ENCODE results near the gene TFCP2L1. TPM values are rescaled to one million over a fixed set of nuclear protein-coding genes. Genes with fewer than 3 reads are reported as not detected.
"Not testable (repeated sequence)": the region's sequence is repeated elsewhere in the genome, so short reads cannot be mapped to it uniquely, and the experiment has no call there.

The TFCP2L1 gene
- total RNA-seq, 1 donor from 2014 or later: 5.8 TPM

DNA sequence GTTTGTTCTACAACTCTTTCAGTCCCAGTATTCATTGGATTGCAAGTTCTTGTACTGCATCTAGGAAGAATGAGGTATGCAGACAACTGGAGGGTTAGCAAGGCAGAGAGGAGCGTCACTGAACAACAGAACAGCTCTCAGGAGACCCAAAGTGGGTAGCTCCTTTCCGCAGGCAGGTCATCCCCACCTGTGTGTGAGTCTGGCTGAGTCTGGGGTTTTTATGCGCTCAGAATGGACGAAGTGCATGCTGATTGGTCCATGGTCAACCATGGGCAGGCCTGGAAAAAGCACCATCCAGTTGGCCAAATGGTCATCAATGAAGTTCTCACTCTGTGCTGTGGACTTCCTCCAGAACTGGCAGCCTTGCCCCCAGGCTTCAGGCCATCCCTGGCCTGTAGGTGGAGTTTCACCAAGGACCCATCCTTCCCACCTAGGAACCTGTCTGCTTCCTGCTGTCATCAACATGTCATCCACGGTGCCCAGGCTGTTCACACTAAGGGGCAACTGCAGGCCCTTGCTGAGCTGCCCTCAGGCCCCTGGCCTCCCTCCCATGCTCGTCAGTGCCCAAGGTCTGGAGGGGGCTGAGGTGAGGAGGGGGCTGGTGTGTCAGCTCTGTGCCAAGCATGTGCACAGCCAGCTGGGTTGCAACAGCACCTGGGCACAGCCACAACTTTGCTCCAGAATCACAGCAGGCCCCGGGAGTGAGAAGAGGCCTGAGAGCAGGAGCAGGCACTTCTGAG, 11.1 kb upstream of the TFCP2L1 start:
- DNase-seq: no peak

DNA sequence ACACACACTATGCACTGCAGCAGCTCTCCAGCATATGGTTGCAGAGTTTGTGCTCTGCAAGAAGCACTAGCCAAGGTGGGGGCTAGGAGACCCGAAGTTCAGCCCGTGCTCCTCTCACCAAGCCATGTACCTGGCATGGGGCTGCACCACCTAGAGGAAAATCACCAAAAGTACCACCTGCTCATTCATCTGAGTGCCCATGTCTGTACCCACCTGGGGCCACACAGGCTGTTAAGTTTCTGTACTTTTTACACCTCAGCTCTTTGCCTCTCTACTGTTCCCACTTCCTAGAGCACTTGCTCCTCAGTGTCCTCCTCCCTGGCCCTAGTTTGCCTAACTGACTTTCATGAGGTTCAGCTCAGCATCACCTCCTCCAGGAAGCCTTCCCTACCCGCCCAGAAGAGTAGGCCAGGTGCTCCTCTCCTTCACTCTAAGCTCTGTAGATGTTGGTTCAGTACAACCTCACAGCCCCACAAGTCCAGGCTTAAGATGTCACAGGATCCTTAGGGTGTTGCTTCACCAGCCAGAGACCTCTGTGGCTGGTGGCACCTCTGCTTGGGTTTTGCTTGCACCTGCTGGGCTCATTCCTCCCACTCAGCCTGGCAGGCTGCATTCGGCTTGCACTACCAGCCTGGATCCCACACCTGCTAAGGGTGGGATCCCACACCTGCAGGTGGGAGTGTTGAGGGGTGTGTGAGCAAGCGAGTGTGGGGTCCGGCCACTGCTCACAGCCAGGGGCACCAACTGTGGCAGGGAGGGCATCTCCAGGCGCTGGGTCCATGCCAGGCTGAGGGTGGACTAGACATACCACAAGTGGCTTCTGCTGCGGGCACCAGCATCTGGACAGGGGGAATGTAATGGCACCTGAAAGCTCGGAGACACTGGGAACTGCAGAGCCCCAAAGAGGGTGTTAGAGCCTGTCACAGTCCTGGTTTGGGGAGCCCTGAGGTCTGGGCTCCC, 10.2 kb upstream of the TFCP2L1 start:
- no peak for DNase-seq

DNA sequence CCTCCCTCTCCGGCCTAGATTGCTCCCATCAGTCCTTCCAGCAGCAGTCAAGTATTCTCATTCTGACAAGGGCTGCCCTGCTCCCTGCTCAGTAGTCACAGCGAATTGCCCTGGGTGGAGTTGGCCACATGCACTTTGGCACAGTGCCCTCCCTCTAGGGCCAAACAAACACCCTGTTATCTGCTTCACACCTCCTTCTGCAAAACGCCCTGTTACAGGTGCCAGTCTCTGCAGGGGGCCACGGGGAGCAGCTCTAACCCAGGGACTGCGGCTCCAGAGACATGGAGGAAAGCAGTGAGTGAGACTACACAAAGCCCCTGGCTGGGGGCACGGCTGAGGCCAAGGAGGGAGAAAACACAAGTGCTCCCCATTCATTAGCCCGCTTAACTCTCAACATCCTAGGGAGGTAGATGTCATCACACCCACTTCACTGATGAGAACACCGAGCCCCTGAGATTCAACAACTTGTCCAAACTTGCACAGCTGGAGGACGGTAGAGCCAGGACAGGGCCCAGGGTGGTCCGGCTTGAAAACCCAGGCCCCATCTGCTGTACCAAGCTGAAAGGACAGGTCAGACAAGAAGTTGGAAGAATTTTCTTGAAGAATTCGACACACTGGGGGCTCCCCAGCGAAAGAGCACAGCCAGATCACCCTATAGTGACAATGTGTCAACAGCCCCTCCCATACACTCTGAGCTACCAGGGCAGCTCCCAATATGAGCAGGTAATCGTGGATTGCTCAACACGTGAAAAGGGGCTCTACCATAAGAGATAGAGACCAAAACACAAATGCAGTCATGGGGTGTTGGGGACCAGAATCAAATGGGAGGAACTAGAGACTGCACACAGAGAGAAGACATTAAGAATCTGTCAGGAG, 8.7 kb upstream of the TFCP2L1 start:
- DNase-seq: no peak

DNA sequence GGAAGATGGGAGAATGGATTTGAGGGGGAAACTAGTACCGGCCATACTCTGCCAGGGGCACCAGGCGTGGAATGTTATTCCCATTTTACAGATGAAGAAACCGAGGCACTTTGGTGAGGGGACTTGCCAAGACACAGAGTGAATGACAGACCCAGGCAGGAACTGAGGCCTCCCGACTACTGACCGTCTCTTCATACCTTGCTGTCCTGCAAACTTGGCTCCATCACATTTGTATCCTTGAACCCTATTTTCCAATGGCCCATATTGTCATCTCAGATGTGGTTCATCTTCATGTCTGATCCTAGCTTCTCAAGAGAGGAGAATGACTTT, 6.2 kb upstream of the TFCP2L1 start:
- no peak for DNase-seq

DNA sequence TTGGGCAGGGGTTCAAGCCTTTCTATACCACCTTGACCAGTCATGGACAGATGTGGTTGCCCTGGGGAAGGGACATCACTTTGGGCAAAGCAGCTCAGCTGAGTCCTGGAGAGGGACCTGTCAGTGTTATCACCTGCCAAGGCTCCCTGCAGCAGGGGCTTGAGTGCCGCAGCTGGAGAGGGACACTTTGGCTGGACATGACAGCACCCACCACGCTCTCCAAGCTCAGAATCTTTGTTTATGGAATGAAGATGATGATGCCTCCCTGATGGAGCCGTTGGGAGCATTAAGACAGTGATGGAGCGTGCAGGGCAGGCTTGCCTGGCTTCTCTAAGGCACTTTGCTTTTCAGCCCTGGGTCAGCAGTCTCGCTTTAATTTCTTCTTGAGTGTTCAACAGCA, 4.3 kb upstream of the TFCP2L1 start:
- no peak for DNase-seq

DNA sequence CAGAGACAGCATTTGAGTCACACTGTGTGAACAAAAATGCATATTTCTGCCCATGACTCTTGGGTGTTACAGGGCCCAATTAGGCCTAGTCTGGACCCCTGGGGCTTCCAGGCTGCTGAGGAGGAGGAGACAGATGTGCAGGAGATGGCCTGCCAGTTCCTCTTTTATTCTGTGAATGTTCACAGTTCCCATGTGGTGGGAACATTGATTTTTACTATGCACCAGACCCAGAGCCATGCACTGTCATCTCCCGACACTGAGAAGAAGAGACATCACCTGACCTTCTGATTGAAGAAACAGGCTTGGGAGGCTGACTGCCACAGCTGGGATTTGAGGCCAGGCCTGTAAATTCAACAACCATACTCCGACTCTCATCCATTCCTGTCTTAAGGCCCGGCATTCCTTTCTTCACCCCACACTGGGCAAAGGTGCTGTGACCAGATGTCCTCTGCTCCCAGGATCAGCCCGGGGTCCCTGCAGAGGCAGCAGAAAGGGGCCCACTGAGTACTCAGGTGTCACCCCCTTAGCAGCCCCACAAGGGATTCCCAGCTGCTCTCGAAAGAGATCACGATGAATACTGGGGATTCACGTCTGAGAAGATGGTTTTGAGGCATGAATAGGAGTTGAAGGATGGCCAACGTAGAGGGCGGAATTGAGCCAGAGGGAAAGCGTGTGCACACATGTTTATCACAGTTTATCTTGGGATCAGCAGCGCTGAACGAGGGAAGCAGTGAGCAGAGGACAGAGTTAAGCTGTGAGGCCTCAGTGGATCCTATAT, 3.6 kb upstream of the TFCP2L1 start:
- no peak for DNase-seq

DNA sequence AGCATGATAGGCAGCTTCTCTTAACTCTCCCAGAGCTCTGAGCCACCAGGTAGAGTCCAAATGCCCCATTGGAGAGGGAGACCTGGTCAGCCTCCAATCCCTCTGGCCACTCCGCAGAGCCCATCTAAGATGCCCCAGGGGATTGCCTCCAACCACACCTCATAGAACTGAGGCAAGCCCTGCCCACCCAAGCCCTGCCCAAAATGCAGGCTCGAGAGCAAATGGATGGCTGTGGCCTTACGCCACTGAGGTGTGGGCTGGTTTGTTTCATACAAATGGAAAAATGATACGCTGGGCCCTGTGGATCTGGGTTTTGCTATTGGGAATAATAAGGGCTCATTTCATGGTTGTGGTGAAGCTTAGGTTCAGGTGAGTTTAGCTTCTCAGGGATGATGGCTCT, 3.0 kb upstream of the TFCP2L1 start:
- no peak for DNase-seq

DNA sequence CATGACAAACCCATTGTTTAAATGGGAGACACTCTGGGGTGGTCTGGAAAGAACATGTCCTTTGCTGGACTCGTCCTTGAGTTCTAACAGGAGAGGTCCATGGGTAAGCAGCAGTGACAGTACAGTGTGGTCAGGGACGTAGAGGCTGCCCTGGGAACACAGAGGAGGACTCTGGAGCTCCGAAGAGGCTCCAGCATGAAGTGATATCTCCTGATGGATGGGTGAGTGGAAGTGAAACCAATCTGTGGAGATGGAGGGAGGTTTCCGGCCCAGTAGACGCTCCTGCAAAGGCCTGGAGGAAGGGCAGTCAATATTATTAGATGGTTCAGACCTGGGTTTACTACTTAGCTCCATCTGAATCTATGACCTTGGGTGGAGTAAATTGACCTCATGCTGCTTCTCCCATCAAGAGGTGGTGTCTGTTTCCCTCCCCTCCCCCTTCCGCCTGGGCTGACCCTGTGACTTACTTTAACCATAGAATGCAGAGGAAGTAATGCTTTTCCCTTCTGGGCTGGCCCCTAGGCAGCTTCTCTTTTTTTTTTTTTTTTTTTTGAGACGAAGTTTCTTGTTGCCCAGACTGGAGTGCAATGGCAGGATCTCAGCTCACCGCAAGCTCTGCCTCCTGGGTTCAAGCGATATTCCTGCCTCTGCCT, 2.3 kb upstream of the TFCP2L1 start:
- no peak for DNase-seq

DNA sequence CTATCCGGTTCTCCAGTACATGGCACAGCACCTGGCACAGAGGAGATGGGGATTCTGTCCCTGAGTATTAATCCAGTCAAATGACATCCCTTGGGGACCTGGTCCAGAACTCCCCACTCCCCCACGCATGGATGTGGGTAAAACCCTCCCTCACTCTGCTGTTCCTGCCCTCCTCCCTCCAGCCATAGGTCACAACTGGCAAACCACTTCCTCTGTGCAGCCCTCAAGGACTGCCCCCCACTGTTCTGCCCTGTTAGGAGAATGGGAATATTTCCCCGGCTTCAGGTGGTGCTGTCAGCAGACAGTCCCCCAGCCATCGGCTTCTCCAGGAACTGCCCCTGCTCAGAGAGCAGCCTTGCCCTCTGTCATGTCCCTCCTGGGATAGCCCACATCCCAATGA, 1.5 kb upstream of the TFCP2L1 start:
- no peak for DNase-seq

DNA sequence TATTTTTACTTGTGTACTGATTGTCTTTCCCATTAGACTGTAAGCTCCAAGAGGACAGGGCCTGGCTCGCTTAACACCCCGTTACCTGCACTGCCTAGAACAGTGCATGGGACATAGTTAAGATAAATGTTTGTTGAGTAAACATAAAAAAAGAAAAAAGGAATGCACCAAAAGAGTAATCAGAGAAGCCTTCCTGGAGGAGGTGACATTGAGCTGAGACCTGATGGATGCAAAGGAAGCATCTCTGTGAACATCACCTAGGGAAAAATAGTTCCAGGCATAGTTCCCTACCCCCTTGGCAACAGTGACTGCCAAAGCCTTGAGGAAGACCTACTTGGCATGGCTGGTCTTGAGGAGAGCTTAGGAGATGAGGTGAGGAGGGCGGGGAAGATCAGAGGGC, 924 bp upstream of the TFCP2L1 start:
- DNase-seq: no peak

DNA sequence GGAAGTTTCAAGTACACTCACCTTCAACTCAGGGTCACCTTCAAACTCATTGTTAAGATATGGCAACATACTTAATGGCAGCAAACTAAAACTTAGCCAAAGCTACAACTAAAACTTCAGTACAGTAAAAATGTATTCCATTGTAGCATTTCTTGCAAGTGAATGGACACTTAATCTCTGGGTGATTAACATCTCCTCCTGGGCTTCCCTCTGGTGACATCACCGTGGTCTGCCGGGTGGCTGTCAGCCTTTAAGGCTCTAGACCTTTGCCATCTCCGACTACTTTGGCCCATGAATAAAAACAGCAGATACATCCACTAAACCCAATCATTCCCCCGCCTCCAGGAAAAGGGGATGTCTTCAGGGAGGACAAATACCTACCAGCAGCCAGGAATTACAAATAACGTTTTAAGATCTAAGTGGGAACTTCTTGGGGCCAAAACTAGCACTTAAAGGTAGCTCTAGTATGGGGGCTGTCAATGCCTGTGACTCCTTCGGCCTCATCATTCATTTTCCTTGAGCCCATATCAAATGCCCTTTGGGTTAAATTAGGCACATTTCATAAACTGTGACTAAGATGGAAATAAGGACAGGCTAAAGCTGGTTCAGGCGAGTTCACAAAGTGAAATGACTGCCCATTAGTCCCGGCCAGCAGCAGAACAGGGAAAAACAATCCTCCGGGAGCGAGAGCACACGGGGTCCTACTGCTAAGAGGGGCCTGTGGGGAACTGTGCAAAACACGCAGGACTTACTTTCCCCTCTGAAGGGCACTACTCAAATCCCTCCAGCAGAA, 1.1 kb downstream of the TFCP2L1 start:
- no peak for DNase-seq

DNA sequence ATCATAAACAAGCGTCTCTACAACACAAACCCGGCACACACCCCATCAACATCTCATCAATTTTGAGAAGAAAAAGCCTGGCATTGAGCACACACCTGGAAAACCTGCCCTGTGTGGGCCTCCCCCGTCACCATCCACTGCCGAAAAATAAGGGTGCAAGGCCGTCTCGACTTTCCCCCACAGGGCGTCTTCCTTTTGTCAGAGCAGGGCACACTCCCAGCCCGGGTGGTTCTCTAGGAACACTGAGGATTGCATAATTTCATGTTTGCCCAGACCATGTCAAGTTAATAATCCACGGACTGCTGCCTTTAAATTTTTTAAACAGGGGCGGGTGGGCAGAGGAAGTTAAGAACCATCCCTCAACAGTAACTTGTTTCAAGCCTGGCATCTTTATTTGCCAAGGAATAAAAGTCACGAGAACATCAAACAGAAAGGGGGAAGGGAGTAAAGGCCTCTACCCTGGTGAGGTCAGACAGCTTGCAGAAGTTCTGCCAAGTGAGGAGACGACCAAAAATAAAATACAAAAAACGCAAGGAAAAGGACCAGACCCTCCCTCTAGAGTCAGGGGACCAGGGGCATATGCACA, 2.1 kb downstream of the TFCP2L1 start:
- DNase-seq: no peak

DNA sequence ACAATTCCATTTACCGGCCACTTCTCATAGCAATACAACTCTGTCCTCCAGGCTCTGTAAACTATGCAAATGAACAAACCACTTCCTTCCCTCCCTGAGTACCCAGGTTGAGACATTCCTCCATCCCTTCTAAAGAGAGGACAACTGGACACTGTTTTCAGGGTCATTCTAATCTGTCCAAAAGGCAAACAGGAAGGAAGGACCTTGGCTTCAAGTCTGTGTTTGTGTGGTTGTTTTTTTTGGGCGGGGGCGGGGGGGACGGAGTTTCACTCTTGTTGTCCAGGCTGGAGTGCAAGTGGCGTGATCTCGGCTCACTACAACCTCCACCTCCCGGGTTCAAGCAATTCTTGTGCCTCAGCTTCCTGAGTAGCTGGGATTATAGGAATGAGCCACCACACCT, 3.3 kb downstream of the TFCP2L1 start:
- DNase-seq: no peak

DNA sequence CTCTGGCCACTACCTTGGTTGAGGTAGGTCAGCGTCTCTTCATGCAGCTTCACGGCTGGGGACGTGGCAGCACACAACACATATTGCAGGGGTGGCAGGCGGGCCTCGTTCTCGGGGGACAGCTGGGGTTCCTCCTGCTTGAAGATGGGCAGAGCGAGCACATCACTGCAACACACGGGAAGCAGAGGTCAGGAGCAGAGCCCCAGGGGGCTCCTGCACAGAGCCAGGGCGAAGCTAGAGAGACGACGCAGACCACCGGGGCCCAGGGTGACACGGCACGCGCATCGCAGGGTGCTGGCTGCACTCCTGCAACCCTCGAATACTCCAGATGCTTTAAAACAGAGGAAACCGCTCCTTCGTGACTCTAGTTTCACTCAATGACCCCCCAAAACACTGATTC, 3.9 kb downstream of the TFCP2L1 start:
- DNase-seq: no peak

DNA sequence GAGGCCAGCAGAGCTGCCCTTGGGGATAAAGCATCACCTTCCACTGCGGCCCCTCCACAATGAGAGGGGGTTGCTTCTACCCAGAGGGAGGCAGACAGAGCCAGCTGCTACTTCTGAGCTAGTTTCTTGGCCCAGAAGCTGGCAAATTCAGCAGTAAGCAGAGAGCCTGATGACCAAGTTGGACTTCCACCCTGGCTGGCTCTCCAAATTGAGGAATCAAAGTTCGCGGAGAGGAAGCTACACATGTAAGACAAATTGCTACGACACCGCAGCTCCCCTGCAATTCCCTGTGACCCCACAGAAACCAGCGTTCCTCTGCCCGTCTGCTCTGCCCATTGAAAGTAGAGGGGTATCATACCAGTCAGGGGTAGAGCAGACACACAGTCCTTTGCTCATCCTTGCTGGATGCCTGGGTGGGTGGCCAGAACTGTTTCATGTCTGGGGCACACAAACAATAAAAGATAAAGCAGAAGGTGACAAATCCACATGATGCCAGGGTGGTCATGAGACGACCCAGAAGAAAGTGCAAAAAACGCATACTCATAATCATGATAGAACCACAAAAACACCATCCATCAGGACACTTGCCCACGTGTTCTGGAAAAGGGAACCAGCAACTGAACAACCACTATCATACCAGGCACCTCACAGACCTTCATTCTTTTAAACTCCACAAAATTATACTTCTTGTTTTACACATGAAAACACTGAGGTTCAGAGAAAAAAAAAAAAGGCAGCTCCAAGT, 5.4 kb downstream of the TFCP2L1 start:
- DNase-seq: no peak

DNA sequence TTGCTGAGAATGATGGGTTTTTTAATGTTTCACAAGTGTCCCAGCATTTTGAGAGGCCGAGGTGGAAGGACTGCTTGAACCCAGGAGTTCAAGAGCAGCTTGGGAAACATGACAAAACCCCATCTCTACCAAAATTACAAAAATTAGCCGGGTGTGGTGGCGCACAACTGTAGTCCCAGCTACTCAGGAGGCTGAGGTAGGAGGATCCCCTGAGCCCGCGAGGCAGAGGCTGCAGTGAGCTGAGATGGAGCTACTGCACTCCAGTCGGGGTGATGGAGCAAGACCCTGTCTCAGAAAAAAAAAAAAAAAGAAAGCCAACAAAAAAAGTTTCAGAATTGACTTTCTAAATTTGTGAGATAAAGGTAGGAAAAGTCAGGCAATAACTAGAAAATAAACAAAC, 8.7 kb downstream of the TFCP2L1 start:
- no peak for DNase-seq

DNA sequence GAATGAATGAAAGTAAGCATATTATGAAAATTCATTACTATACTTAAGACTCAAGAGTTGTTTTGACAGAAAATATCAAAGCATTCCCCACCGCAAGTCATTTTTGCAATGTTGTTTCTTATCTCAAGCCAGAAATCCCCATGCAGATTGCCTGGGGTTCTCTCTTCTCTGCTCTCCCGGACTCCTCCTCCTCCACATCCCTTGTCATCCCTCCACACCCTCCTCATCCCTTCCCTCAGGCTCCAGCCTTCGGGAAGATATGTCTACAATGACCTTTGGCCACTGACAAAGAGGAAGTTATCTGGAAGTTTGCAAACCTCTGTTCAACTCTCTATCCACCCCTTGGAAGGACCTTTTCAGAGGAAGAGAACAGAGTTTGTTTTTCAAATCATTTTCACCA, 11.9 kb downstream of the TFCP2L1 start:
- no peak for DNase-seq

DNA sequence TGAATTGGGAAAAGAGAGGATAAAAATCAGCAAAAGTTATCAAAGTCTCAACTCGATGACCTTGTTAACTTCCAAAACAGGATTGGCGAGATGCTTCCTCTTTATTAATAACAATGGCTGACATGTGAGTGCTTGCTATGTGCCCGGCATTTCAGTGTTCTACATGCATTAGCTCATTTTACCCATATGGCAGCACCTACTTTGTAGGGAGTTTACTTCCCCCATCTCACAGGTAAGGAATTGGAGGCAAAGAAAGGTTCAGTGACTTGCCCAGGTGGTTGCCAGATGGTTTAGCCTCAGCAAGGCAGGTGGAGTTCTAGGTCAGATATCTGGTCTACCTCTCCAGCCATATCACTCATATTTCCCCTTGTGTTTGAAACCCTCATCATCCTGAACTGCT, 12.4 kb downstream of the TFCP2L1 start:
- no peak for DNase-seq

DNA sequence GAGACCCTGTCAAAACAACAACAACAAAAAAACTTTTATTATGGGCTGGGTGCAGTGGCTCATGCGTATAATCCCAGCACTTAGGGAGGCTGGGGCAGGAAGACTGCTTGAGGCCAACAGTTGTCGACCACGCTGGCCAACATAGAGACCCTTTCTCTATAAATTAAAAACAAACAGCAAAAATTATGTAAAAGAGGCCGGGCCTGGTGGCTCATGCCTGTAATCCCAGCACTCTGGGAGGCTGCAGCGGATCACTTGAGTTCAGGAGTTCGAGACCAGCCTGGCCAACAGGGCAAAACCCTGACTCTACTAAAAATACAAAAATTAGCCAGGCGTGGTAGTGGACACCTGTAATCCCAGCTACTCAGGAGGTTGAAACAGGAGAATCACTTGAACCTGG, 15.6 kb downstream of the TFCP2L1 start:
- DNase-seq: not testable (repeated sequence)

Measured in tongue (tissue), 2 donors.